GM12865 (cell line): ENCODE data around the gene DENND1A.
"Not testable (repeated sequence)": the region's sequence is repeated elsewhere in the genome, so short reads cannot be mapped to it uniquely, and the experiment has no call there.

ENCODE experiments used
- DNase-seq: peaks from one replicate; pipeline ENCODE4 v3.0.0; 2010; ENCODE audit warnings: low read depth
- H3K4me3 ChIP-seq: 2 replicates; pipeline ENCODE4 v1.5.1; 2011; ENCODE audit warnings: mild to moderate bottlenecking, low read depth, low read length, control low read depth
- CTCF ChIP-seq: IDR thresholded peaks from 2 replicates; pipeline ENCODE4 v1.5.1; 2011; ENCODE audit warnings: low read length, control low read depth, low read depth, inconsistent platforms; ENCODE audit not compliant: insufficient read depth; ENCODE audit errors: missing control alignments

The DENND1A gene

GRCh38 chr9:123639743-123640142, 290.2 kb downstream of the DENND1A start:
- DNase-seq: no peak
- TF ChIP-seq CTCF: no peak
- H3K4me3 ChIP-seq: no peak overlapping the region

GRCh38 chr9:123637945-123638634, 291.8 kb downstream of the DENND1A start:
- H3K4me3 ChIP-seq: no peak overlapping the region
- TF ChIP-seq CTCF: no peak
- DNase-seq: peak; percentile 62

- no peak for DNase-seq
- TF ChIP-seq CTCF: no peak
- no peak overlapping the region for H3K4me3 ChIP-seq
Measured at GRCh38 chr9:123637606-123637944, 292.4 kb downstream of the DENND1A start.

- not testable (repeated sequence) for DNase-seq, H3K4me3 ChIP-seq
Measured at GRCh38 chr9:123636805-123637204, 293.1 kb downstream of the DENND1A start.

GRCh38 chr9:123631862-123632261, 298.1 kb downstream of the DENND1A start:
- no peak overlapping the region for H3K4me3 ChIP-seq
- DNase-seq: no peak
- TF ChIP-seq CTCF: no peak

- no peak overlapping the region for H3K4me3 ChIP-seq
- TF ChIP-seq CTCF: no peak
- no peak for DNase-seq
Measured at GRCh38 chr9:123630233-123630632, 299.7 kb downstream of the DENND1A start.

GRCh38 chr9:123629531-123629930, 300.4 kb downstream of the DENND1A start:
- no peak for DNase-seq
- no peak for TF ChIP-seq CTCF
- no peak overlapping the region for H3K4me3 ChIP-seq
